Activated T-cell treated with anti-CD3 and anti-CD28 coated beads, Interleukin-2, amount 50 U/mL, for 72 hours (primary cell): ENCODE measurements around the gene RRH. TPM values are rescaled to one million over a fixed set of nuclear protein-coding genes. Genes with fewer than 3 reads are reported as not detected.

ENCODE experiments used
- ATAC-seq, 2 donors: fragments of 150-1000 bp; cut with Tn5 transposase; replicated peaks in 1 of 2; 2 replicates each; pipeline ENCODE4 v1.10.0; 2021; ENCODE audit warnings: moderate library complexity in 2 of 2, mild to moderate bottlenecking in 1 of 2
- DNase-seq, 2 donors: peaks; one replicate each; pipeline ENCODE4 v3.0.0; 2021 to 2022; ENCODE audit warnings: mixed read lengths in 1 of 2
- H3K27ac Mint-ChIP-seq: one replicate; pipeline ENCODE4 v1.8.0; 2022; ENCODE audit warnings: mild to moderate bottlenecking, moderate library complexity, mixed read lengths
- H3K27me3 Mint-ChIP-seq: one replicate; pipeline ENCODE4 v1.8.0; 2022; ENCODE audit warnings: low read depth, mixed read lengths
- H3K36me3 Mint-ChIP-seq, 2 donors: one replicate each; pipeline ENCODE4 v1.8.0; 2022; ENCODE audit warnings: mixed read lengths in 2 of 2, mild to moderate bottlenecking in 1 of 2; ENCODE audit not compliant: insufficient read depth in 2 of 2
- H3K4me1 Mint-ChIP-seq: one replicate; pipeline ENCODE4 v1.8.0; 2022; ENCODE audit warnings: low read depth, mixed read lengths
- H3K4me3 Mint-ChIP-seq, 2 donors: one replicate each; pipeline ENCODE4 v1.8.0; 2022; ENCODE audit warnings: mild to moderate bottlenecking in 2 of 2, mixed read lengths in 2 of 2, moderate library complexity in 2 of 2
- H3K9me3 Mint-ChIP-seq, 2 donors: one replicate each; pipeline ENCODE4 v1.8.0; 2022; ENCODE audit warnings: mixed read lengths in 2 of 2
- total RNA-seq, 2 donors: library from RNA; stranded (reverse); gene quantifications; one replicate each; pipeline ENCODE4 v1.2.3, GENCODE V29; 2022

The RRH gene
- total RNA-seq, 2 donors from 2014 or later, result 0.99 TPM; not detected in 1

DNA sequence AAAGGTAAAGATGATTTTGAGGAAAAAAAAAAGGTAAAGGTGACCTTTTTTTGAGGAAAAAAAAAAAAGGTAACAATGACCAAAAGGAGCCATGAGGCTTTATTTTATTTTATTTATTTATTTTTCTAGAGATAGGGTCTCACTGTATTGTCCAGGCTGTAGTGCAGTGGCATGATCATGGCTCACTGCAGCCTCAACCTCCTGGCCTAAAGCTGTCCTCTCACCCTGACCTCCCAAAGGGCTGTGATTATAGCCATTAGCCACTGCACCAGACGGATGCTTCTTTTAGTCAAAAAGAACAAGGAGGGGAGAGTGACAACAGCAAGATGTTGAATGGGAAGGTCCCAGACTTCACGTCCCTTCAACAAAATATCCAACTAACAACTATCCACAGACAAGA lies 50.6 kb downstream of the RRH start:
- no peaks in the 10 kb centered on the region for H3K36me3 Mint-ChIP-seq
- H3K9me3 Mint-ChIP-seq, result peaks cover 0 to 2% of the 10 kb centered on the region in 2 donors
- no peak overlapping the region for H3K4me3 Mint-ChIP-seq
- ATAC-seq (no peak), DNase-seq (no peak)
- no peaks in the 10 kb centered on the region for H3K4me1 Mint-ChIP-seq
- H3K27me3 Mint-ChIP-seq, result peaks cover 25% of the 10 kb centered on the region
- H3K27ac Mint-ChIP-seq, result no peak overlapping the region

DNA sequence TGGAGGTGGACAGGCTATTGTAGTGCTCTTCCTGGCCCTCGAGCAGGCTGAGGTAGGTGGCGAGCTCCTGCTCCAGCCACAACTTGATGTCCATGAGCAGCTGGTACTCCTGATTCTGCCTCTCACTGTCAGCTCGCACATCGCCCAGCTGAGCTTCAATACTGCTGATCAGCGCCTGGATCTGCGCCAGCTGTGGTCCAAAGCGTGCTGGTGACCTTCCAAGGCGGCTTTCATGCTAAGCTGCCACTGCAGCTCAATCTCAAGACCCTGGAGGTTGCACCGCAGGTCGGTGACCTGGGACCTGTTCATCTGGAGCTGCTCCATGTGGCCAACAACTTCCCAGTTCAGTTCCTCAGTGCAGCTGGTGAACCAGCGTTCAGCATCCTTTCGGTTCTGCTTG lies 51.3 kb downstream of the RRH start:
- Mint-ChIP-seq H3K36me3 (no peaks in the 10 kb centered on the region), H3K27me3 (peaks cover 25% of the 10 kb centered on the region), H3K27ac (no peak overlapping the region), H3K9me3 (peaks cover 0 to 2% of the 10 kb centered on the region in 2 donors), H3K4me1 (no peaks in the 10 kb centered on the region), H3K4me3 (no peak overlapping the region)
- ATAC-seq (no peak), DNase-seq (no peak)

DNA sequence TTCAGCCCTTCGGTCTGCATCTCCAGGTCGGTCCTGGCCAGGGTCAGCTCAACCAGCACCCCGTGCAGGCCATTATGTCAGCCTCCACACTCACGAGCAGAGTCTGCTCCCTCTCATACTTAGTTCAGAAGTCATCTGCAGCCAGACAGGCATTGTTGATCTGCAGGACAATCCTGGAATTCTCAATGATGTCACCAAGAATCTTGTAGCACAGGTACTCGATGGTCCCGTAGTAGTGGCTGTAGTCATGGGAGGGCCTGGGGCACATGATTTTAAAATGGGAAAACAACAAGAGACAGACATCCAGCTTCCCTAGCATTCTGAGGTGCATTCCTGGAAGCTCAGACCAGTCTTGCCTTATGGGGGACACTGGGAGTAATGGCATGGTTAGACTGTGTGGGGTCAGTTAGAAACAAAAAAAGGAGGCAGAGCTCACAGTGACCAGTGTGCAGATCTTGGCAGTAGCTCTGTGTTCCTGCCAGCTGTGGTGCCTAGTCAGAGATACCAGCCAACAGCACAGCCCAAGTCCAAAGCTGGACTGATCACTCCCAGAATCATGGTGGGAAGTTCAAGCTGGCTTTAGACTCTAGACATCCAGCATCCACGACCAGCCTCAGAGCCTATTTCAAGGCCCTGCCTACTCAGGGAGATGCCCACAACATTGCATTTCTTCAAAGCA lies 52.0 kb downstream of the RRH start:
- Mint-ChIP-seq H3K36me3 (no peaks in the 10 kb centered on the region), H3K27ac (no peak overlapping the region), H3K4me3 (no peak overlapping the region), H3K4me1 (no peaks in the 10 kb centered on the region), H3K27me3 (peaks cover 25% of the 10 kb centered on the region), H3K9me3 (peaks cover 0 to 2% of the 10 kb centered on the region in 2 donors)
- no peak for DNase-seq
- no peak for ATAC-seq

DNA sequence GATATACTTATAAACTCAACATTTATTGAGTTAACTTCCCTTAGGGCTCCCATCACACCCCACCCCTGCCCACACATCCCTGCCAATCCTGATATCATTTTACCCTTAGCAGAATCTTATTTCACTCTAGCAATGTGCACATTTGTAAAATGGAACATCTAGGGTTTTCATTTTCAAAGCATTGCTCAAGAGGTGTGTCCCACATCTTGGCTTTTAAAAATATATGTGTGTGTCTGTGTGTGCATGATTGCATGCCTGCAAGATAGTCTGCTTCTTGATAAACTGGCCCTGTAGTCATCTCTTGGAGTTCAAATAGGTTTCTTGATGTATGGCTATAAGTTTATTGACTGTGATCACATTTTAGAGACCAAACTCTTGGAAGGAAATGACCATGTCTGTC lies 58.5 kb downstream of the RRH start:
- no peaks in the 10 kb centered on the region for H3K9me3 Mint-ChIP-seq
- H3K4me3 Mint-ChIP-seq, result no peak overlapping the region
- no peak overlapping the region for H3K27ac Mint-ChIP-seq
- ATAC-seq, result no peak
- no peaks in the 10 kb centered on the region for H3K4me1 Mint-ChIP-seq
- DNase-seq, result no peak
- peaks cover 5% of the 10 kb centered on the region for H3K27me3 Mint-ChIP-seq
- no peaks in the 10 kb centered on the region for H3K36me3 Mint-ChIP-seq

DNA sequence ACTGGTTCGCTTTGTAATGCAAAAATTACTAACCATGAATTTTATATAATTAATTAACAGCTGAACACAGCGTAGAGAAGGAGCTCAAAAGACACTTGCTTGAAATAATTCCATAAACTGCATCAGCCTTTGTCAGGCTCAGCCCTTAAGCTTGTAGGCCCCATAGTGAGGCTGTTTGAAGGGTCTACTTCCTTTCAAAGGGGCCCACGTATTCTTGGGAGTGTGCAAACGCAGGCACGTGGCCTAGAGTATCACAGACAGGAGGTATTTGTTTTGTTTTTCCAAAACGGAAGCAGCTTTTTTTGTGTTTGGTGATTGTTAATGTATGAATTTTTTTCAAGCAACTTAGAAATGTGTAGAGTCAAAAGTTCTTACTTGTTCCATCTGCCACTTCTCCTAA lies 59.3 kb downstream of the RRH start:
- ATAC-seq (no peak), DNase-seq (no peak)
- H3K27me3 Mint-ChIP-seq, result peaks cover 5% of the 10 kb centered on the region
- H3K36me3 Mint-ChIP-seq, result no peaks in the 10 kb centered on the region
- no peak overlapping the region for H3K27ac Mint-ChIP-seq
- no peaks in the 10 kb centered on the region for H3K9me3 Mint-ChIP-seq
- no peak overlapping the region for H3K4me3 Mint-ChIP-seq
- no peaks in the 10 kb centered on the region for H3K4me1 Mint-ChIP-seq

DNA sequence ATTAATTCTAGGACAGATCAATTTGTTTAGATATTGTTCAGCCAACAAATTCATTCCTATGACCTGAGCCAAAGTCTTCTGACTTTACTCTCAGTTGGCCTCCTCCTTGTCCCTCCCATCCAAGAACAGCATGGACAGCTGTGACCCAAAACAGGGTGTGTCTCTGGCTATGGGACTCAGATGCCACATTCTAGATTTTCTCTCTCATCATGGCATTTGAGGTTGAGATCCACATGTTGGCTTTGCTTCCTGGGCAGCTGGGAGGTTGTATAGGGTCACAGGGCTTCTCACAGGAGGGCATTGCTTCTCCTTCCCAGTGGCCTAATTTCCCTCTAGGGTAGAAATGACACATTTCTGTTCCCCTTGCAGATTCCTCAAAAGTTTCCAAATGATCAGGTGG lies 62.3 kb downstream of the RRH start:
- H3K36me3 Mint-ChIP-seq, result no peaks in the 10 kb centered on the region
- H3K4me1 Mint-ChIP-seq, result no peaks in the 10 kb centered on the region
- no peak overlapping the region for H3K27ac Mint-ChIP-seq
- no peak overlapping the region for H3K4me3 Mint-ChIP-seq
- H3K27me3 Mint-ChIP-seq, result peaks cover 5% of the 10 kb centered on the region
- ATAC-seq (no peak), DNase-seq (no peak)
- peaks cover 0 to 2% of the 10 kb centered on the region in 2 donors for H3K9me3 Mint-ChIP-seq

Other genes starting within 250 kb of the RRH start
- 10 to 100 TPM; 25.1 to 30.3 TPM for gene CASP6, start 124.5 kb upstream of the RRH start, total RNA-seq
- 10 to 100 TPM; 14.7 to 19.5 TPM for gene PLA2G12A, start 97.9 kb upstream of the RRH start, total RNA-seq
- under 1 TPM; 0.17 to 0.81 TPM for gene CFI, start 26.0 kb upstream of the RRH start, total RNA-seq
- 10 to 100 TPM; 23.8 to 33.6 TPM for gene GAR1, start 12.2 kb upstream of the RRH start, total RNA-seq
- gene LRIT3, start 20.1 kb downstream of the RRH start, total RNA-seq, result under 1 TPM; 0.09 to 0.46 TPM
- not detected for gene EGF, start 84.9 kb downstream of the RRH start, total RNA-seq